GM12892 (cell line): ENCODE measurements around the gene ZFYVE28.

ENCODE experiments used
- POLR2A ChIP-seq: IDR thresholded peaks from 2 replicates; pipeline ENCODE4 v1.6.1; 2011; ENCODE audit warnings: low read depth, low read length, control low read depth
- TAF1 ChIP-seq: IDR thresholded peaks from 2 replicates; pipeline ENCODE4 v1.6.1; 2011; ENCODE audit warnings: low read depth, mild to moderate bottlenecking, control low read depth, low read length, borderline replicate concordance

- TF ChIP-seq TAF1 (no peak), POLR2A (no peak)
Measured at GRCh38 chr4:2266821-2267220, 151.6 kb downstream of the ZFYVE28 start.
